RWPE2 (cell line): Measurements from ENCODE around the gene DENND2A.
A peak's percentile ranks its signal among the peaks of the same experiment; 100 is the strongest.

ENCODE experiments used
- ATAC-seq: fragments of 200-7000 bp; cut with Tn5 transposase; 3 replicates; pipeline ENCODE4 v1.9.1; 2021; ENCODE audit warnings: low read depth
- DNase-seq: peaks from one replicate; pipeline ENCODE4 v3.0.0-alpha.2; 2020; ENCODE audit warnings: low spot score
- H3K27ac ChIP-seq: fragments of 450-650 bp; 2 replicates; pipeline ENCODE4 v1.5.1; 2017; ENCODE audit warnings: mild to moderate bottlenecking; ENCODE audit not compliant: poor library complexity, severe bottlenecking
- H3K27me3 ChIP-seq: fragments of 250-450 bp; sonication (Bioruptor Pico); 2 replicates; pipeline ENCODE4 v1.5.1; 2021; ENCODE audit warnings: mild to moderate bottlenecking, moderate library complexity; ENCODE audit not compliant: insufficient read depth, poor library complexity, severe bottlenecking
- H3K36me3 ChIP-seq: fragments of 250-450 bp; sonication (Bioruptor Pico); 2 replicates; pipeline ENCODE4 v1.5.1; 2020; ENCODE audit warnings: low read depth, mild to moderate bottlenecking, moderate library complexity
- H3K4me1 ChIP-seq: fragments of 250-450 bp; sonication (Bioruptor Pico); 2 replicates; pipeline ENCODE4 v1.5.1; 2021; ENCODE audit warnings: mild to moderate bottlenecking, moderate library complexity; ENCODE audit not compliant: insufficient read depth, poor library complexity, severe bottlenecking
- H3K4me3 ChIP-seq: fragments of 250-450 bp; sonication (Bioruptor Pico); 2 replicates; pipeline ENCODE4 v1.5.1; 2021; ENCODE audit warnings: mild to moderate bottlenecking, moderate library complexity; ENCODE audit not compliant: severe bottlenecking
- H3K9me3 ChIP-seq: fragments of 250-450 bp; sonication (Bioruptor Pico); 2 replicates; pipeline ENCODE4 v1.5.1; 2021; ENCODE audit warnings: mild to moderate bottlenecking, moderate library complexity; ENCODE audit not compliant: severe bottlenecking
- CTCF ChIP-seq: fragments of 450-650 bp; IDR thresholded peaks from one replicate; pipeline ENCODE4 v1.5.1; 2017; ENCODE audit warnings: mild to moderate bottlenecking, moderate library complexity; ENCODE audit not compliant: poor library complexity, severe bottlenecking

DENND2A gene

GRCh38 chr7:140526787-140527664, 113.6 kb downstream of the DENND2A start:
- H3K27ac ChIP-seq, result no peak overlapping the region
- no peak overlapping the region for H3K4me3 ChIP-seq
- H3K4me1 ChIP-seq, result peaks cover 10% of the 10 kb centered on the region
- ATAC-seq, result 0 out of 3 replicates have a peak, but pooled peaks have one; percentile 9
- H3K27me3 ChIP-seq, result no peaks in the 10 kb centered on the region
- no peak for TF ChIP-seq CTCF
- no peak for DNase-seq
- H3K36me3 ChIP-seq, result no peaks in the 10 kb centered on the region
- no peaks in the 10 kb centered on the region for H3K9me3 ChIP-seq

DNA sequence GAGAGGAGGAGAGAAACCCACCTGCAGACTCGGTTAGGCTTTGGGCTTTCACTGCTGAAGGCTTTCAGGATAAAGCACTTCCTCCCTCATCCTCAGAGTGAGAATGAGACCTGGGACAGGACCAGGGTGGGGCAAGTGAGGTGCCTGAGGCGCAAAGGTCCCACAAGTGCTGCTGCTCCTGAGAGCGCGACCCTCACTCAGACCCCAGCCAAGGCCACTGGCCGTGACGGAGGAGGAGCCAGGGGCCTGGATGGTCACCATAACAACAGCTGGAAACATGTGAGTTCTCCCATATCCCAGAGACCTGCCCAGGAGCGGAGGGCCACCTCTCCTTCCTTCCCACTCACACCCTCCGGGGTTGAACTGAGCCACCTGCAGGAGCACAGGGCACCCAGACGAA, 114.4 kb downstream of the DENND2A start:
- Histone ChIP-seq H3K27me3 (no peaks in the 10 kb centered on the region), H3K9me3 (no peaks in the 10 kb centered on the region), H3K4me1 (peaks cover 10% of the 10 kb centered on the region), H3K27ac (no peak overlapping the region), H3K36me3 (no peaks in the 10 kb centered on the region), H3K4me3 (no peak overlapping the region)
- peak; percentile 7; the same call in 1 of the 3 replicates for ATAC-seq
- TF ChIP-seq CTCF, result no peak
- no peak for DNase-seq

DNA sequence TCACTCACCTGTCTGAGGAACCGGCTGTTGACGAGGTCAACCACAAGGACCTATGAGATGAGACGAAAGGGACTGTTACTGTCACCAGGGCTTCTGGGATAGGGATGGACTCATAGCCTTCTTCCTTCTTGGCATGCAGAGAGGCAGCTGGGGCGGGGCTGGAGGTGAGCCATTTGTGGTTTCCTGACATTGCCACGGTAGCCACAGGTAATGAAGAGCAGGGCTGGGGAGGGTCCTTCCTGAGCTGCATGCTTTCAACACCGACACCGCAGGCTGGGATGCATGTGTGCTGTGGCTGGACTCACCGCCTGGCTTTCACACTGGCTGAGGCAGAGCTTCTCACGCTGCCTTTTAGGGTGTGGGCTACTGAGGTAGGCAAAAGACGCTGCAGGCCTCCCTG, 114.9 kb downstream of the DENND2A start:
- Histone ChIP-seq H3K27me3 (no peaks in the 10 kb centered on the region), H3K9me3 (no peaks in the 10 kb centered on the region), H3K4me3 (no peak overlapping the region), H3K36me3 (no peaks in the 10 kb centered on the region), H3K4me1 (peaks cover 10% of the 10 kb centered on the region), H3K27ac (no peak overlapping the region)
- DNase-seq (no peak), ATAC-seq (peak; percentile 86)
- TF ChIP-seq CTCF, result no peak

GRCh38 chr7:140521421-140521820, 119.2 kb downstream of the DENND2A start:
- no peaks in the 10 kb centered on the region for H3K36me3 ChIP-seq
- no peaks in the 10 kb centered on the region for H3K27me3 ChIP-seq
- H3K27ac ChIP-seq, result no peak overlapping the region
- no peak for DNase-seq
- H3K9me3 ChIP-seq, result no peaks in the 10 kb centered on the region
- no peak; the same call in 2 of the 3 replicates for ATAC-seq
- TF ChIP-seq CTCF, result peak; percentile 7
- H3K4me1 ChIP-seq, result peaks cover 10% of the 10 kb centered on the region
- H3K4me3 ChIP-seq, result no peak overlapping the region

DNA sequence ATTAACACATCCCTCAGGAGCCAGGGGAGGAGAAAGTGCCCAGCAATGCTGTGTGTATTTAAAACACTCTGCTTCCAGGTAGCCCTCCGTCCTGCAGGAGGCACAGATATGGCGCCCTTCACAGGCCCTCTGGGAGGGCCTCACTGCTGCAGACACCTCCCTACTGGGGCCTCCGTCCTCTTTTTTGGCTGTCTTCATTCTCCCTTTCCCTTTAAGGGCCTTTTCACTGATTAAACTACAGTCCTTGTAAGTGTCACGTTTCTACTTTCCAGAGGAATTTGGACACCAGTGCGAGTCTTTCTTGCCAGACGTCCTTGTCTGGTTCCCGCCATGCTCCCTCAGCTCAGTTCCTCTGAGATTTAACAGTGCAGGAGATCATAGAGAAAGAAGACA, 121.6 kb downstream of the DENND2A start:
- Histone ChIP-seq H3K27ac (no peak overlapping the region), H3K27me3 (no peaks in the 10 kb centered on the region), H3K9me3 (no peaks in the 10 kb centered on the region), H3K36me3 (no peaks in the 10 kb centered on the region), H3K4me3 (no peak overlapping the region), H3K4me1 (no peaks in the 10 kb centered on the region)
- ATAC-seq, result no peak
- no peak for DNase-seq
- TF ChIP-seq CTCF, result no peak
